ENCODE measurements around the gene ARHGAP30.

ARHGAP30 gene

GRCh38 chr1:161089251-161089924 is 19.7 kb upstream of the ARHGAP30 start, which contains the start of gene NECTIN4:
NECTIN4 (minus strand) TSS chr1:161089558; CDS start chr1:161089296, 262 bp downstream.
- no peak for DNase-seq

- DNase-seq, result no peak
These were observed 19.0 kb upstream of the ARHGAP30 start for GRCh38 chr1:161088587-161089110.

- no peak for DNase-seq
These were observed 16.8 kb upstream of the ARHGAP30 start for GRCh38 chr1:161086457-161086856.

- no peak for DNase-seq
These were observed 15.5 kb upstream of the ARHGAP30 start for GRCh38 chr1:161085165-161085564.

- no peak for DNase-seq
These were observed 14.9 kb upstream of the ARHGAP30 start for GRCh38 chr1:161084597-161084988.

- no peak for DNase-seq
These were observed 14.3 kb upstream of the ARHGAP30 start for GRCh38 chr1:161083748-161084596.

GRCh38 chr1:161082996-161083747 is 13.5 kb upstream of the ARHGAP30 start:
- DNase-seq, result peak in 1 of 2 donors; percentile 77

GRCh38 chr1:161082483-161082882 is 12.8 kb upstream of the ARHGAP30 start:
- DNase-seq, result no peak

GRCh38 chr1:161081519-161081918 is 11.8 kb upstream of the ARHGAP30 start:
- DNase-seq, result no peak

- no peak for DNase-seq
These were observed 11.0 kb upstream of the ARHGAP30 start for GRCh38 chr1:161080441-161081405.

GRCh38 chr1:161079436-161080110 is 9.9 kb upstream of the ARHGAP30 start:
- DNase-seq, result no peak

- no peak for DNase-seq
These were observed 7.7 kb upstream of the ARHGAP30 start for GRCh38 chr1:161077426-161077825.

- DNase-seq, result no peak
These were observed 6.7 kb upstream of the ARHGAP30 start for GRCh38 chr1:161076410-161076809.

- no peak for DNase-seq
These were observed 5.1 kb upstream of the ARHGAP30 start for GRCh38 chr1:161074676-161075368.

GRCh38 chr1:161073474-161074121 is 3.9 kb upstream of the ARHGAP30 start:
- DNase-seq, result no peak

- no peak for DNase-seq
These were observed 3.2 kb upstream of the ARHGAP30 start for GRCh38 chr1:161072751-161073449.

GRCh38 chr1:161071886-161072371 is 2.2 kb upstream of the ARHGAP30 start:
- DNase-seq, result peak; percentile 63 to 65

- no peak for DNase-seq
These were observed 1.1 kb upstream of the ARHGAP30 start for GRCh38 chr1:161070761-161071160.

GRCh38 chr1:161069241-161069640 is 450 bp downstream of the ARHGAP30 start:
- DNase-seq, result peak in 1 of 2 donors; percentile 30
